Activated CD4-positive, alpha-beta T cell treated with anti-CD3 and anti-CD28 coated beads, Interleukin-2, amount 10 ng/mL, durations not matched to agents 24 days and 14 days (primary cell): ENCODE measurements around the gene KDM1B. TPM values are rescaled to one million over a fixed set of nuclear protein-coding genes. Genes with fewer than 3 reads are reported as not detected.

ENCODE experiments used
- DNase-seq: peaks from one replicate; pipeline ENCODE4 v3.0.0; 2022
- H3K27ac Mint-ChIP-seq: one replicate; pipeline ENCODE4 v1.8.0; 2022; ENCODE audit warnings: mild to moderate bottlenecking, mixed read lengths
- H3K27me3 Mint-ChIP-seq: one replicate; pipeline ENCODE4 v1.8.0; 2022; ENCODE audit warnings: mixed read lengths
- H3K36me3 Mint-ChIP-seq: one replicate; pipeline ENCODE4 v1.8.0; 2022; ENCODE audit warnings: low read depth, mild to moderate bottlenecking, mixed read lengths
- H3K4me1 Mint-ChIP-seq: one replicate; pipeline ENCODE4 v1.8.0; 2021; ENCODE audit warnings: mixed read lengths
- H3K4me3 Mint-ChIP-seq: one replicate; pipeline ENCODE4 v1.8.0; 2022; ENCODE audit warnings: mild to moderate bottlenecking, moderate library complexity, mixed read lengths
- H3K9me3 Mint-ChIP-seq: one replicate; pipeline ENCODE4 v1.8.0; 2021; ENCODE audit warnings: mixed read lengths
- intact Hi-C: fragments of 100-400 bp; cut with micrococcal nuclease; formaldehyde crosslinking; loops from one replicate; pipeline ENCODE4 v1.15.1; 2023
- total RNA-seq: library from RNA; stranded (reverse); gene quantifications from 2 replicates; pipeline ENCODE4 v1.2.3, GENCODE V29; 2022

Gene KDM1B
- total RNA-seq, 1 donor from 2014 or later: 8.6 TPM

GRCh38 chr6:18269253-18269652 lies 114.0 kb downstream of the KDM1B start:
- peak; percentile 72 for DNase-seq
- H3K27me3 Mint-ChIP-seq: peaks cover 22% of the 10 kb centered on the region
- no peak overlapping the region for H3K27ac Mint-ChIP-seq
- H3K4me1 Mint-ChIP-seq: peaks cover 9% of the 10 kb centered on the region
- intact Hi-C loops: no loop called here
- H3K9me3 Mint-ChIP-seq: peaks cover 7% of the 10 kb centered on the region
- H3K4me3 Mint-ChIP-seq: no peak overlapping the region
- no peaks in the 10 kb centered on the region for H3K36me3 Mint-ChIP-seq

DNA sequence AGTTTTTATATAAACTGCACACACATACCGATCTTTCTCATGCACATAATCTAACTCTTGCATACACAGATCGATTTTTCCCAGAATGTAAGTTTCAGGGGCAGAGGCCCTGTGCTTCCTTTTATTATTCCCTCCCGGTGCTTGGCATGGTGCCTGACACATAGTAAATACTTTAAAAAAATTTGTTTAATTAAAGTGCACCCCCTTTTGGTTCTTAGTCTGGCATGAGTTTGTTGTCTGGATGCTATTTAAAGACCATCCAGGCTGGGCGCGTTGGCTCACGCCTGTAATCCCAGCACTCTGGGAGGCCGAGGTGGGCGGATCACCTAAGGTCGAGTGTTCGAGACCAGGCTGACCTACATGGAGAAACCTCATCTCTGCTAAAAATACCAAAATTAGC lies 114.5 kb downstream of the KDM1B start:
- no peak overlapping the region for H3K4me3 Mint-ChIP-seq
- no peak for DNase-seq
- H3K4me1 Mint-ChIP-seq: peaks cover 9% of the 10 kb centered on the region
- peaks cover 7% of the 10 kb centered on the region for H3K9me3 Mint-ChIP-seq
- H3K27ac Mint-ChIP-seq: no peak overlapping the region
- peaks cover 24% of the 10 kb centered on the region for H3K27me3 Mint-ChIP-seq
- intact Hi-C loops: no loop called here
- no peaks in the 10 kb centered on the region for H3K36me3 Mint-ChIP-seq

GRCh38 chr6:18270216-18270615 lies 115.0 kb downstream of the KDM1B start:
- Mint-ChIP-seq H3K4me1 (peaks cover 4% of the 10 kb centered on the region), H3K4me3 (no peak overlapping the region), H3K27me3 (peaks cover 29% of the 10 kb centered on the region), H3K9me3 (peaks cover 7% of the 10 kb centered on the region), H3K36me3 (no peaks in the 10 kb centered on the region), H3K27ac (no peak overlapping the region)
- intact Hi-C loops: no loop called here
- DNase-seq: no peak

Other genes starting within 250 kb of the KDM1B start
- gene KIF13A, start 167.8 kb upstream of the KDM1B start, total RNA-seq: not detected in 2 replicates
- gene NHLRC1, start 32.7 kb upstream of the KDM1B start, total RNA-seq: 0.09 and 0.26 TPM in 2 replicates
- gene TPMT, start 345 bp upstream of the KDM1B start, total RNA-seq: 0.72 and 0.92 TPM in 2 replicates
- 170 and 175 TPM in 2 replicates for gene DEK, start 109.1 kb downstream of the KDM1B start, total RNA-seq
- gene RNF144B, start 231.9 kb downstream of the KDM1B start, total RNA-seq: 0.19 and 0.40 TPM in 2 replicates